GF-D8 (cell line): Measurements from ENCODE around the gene TMEM87A.
A peak's percentile ranks its signal among the peaks of the same experiment; 100 is the strongest.
"Not testable (repeated sequence)": the region's sequence is repeated elsewhere in the genome, so short reads cannot be mapped to it uniquely, and the experiment has no call there.

ENCODE experiments used
- DNase-seq: peaks from one replicate; lab custom pipeline; 2025; lab: John Stamatoyannopoulos, UW

The TMEM87A gene

GRCh38 chr15:42270551-42270950, 2.7 kb downstream of the TMEM87A start:
- DNase-seq = no peak

- no peak for DNase-seq
These were observed 5.9 kb downstream of the TMEM87A start for GRCh38 chr15:42267286-42267685.

GRCh38 chr15:42264795-42265194, 8.4 kb downstream of the TMEM87A start:
- DNase-seq = no peak

- DNase-seq = no peak
These were observed 19.9 kb downstream of the TMEM87A start for GRCh38 chr15:42253300-42253699.

- no peak for DNase-seq
These were observed 32.4 kb downstream of the TMEM87A start for GRCh38 chr15:42240823-42241222.

GRCh38 chr15:42239528-42240182, 33.6 kb downstream of the TMEM87A start:
- DNase-seq = no peak

GRCh38 chr15:42233107-42233506, 40.1 kb downstream of the TMEM87A start:
- DNase-seq = no peak

GRCh38 chr15:42232606-42233005, 40.6 kb downstream of the TMEM87A start:
- DNase-seq = no peak

- DNase-seq = no peak
These were observed 42.1 kb downstream of the TMEM87A start for GRCh38 chr15:42231088-42231487.

- DNase-seq = not testable (repeated sequence)
These were observed 44.3 kb downstream of the TMEM87A start for GRCh38 chr15:42228981-42229380.

GRCh38 chr15:42228036-42228435, 45.2 kb downstream of the TMEM87A start:
- DNase-seq = no peak

- no peak for DNase-seq
These were observed 46.6 kb downstream of the TMEM87A start for GRCh38 chr15:42226648-42227047.

- no peak for DNase-seq
These were observed 53.0 kb downstream of the TMEM87A start for GRCh38 chr15:42220216-42220615.

GRCh38 chr15:42218953-42219592, 54.2 kb downstream of the TMEM87A start:
- DNase-seq = no peak

- no peak for DNase-seq
These were observed 55.7 kb downstream of the TMEM87A start for GRCh38 chr15:42217568-42217967.

GRCh38 chr15:42215913-42216829, 57.1 kb downstream of the TMEM87A start:
- no peak for DNase-seq

GRCh38 chr15:42214600-42214999, 58.6 kb downstream of the TMEM87A start:
- no peak for DNase-seq

GRCh38 chr15:42213511-42213910, 59.7 kb downstream of the TMEM87A start:
- DNase-seq = no peak

GRCh38 chr15:42210696-42211095, 62.5 kb downstream of the TMEM87A start:
- no peak for DNase-seq

- peak; percentile 25 for DNase-seq
These were observed 65.3 kb downstream of the TMEM87A start, which contains the start of gene VPS39 for GRCh38 chr15:42207674-42208579. Gene VPS39, minus strand, starts transcription at chr15:42208304. Its CDS starts 151 bp downstream, at chr15:42208153.

- DNase-seq = no peak
These were observed 66.8 kb downstream of the TMEM87A start for GRCh38 chr15:42206406-42206805.

- DNase-seq = no peak
These were observed 69.3 kb downstream of the TMEM87A start for GRCh38 chr15:42203891-42204290.
